SK-N-MC (cell line): ENCODE results near the gene WASHC4.
"Not testable (repeated sequence)": the region's sequence is repeated elsewhere in the genome, so short reads cannot be mapped to it uniquely, and the experiment has no call there.

Experiments
- DNase-seq: peaks from one replicate; pipeline ENCODE4 v3.0.0-alpha.2; 2011; ENCODE audit warnings: low read depth, low spot score
- H3K27ac ChIP-seq: fragments of 200-600 bp; sonication (generic); 2 replicates; pipeline ENCODE4 v1.5.1; 2016; ENCODE audit warnings: mixed run types
- H3K36me3 ChIP-seq: fragments of 200-600 bp; sonication (generic); 2 replicates; pipeline ENCODE4 v1.6.1; 2017; ENCODE audit warnings: antibody characterized with exemption, low read length, mixed read lengths; ENCODE audit not compliant: insufficient read depth
- H3K4me3 ChIP-seq: fragments of 200-600 bp; sonication (generic); 2 replicates; pipeline ENCODE4 v1.5.1; 2016
- H3K9ac ChIP-seq: fragments of 200-600 bp; sonication (generic); 2 replicates; pipeline ENCODE4 v1.8.0; 2017; ENCODE audit warnings: mixed run types, mixed read lengths; ENCODE audit not compliant: insufficient read length
- H3K9me3 ChIP-seq: fragments of 200-600 bp; sonication (generic); 2 replicates; pipeline ENCODE4 v1.6.1; 2017; ENCODE audit warnings: low read depth, mild to moderate bottlenecking, antibody characterized with exemption, low read length, moderate library complexity, mixed read lengths
- EZH2 ChIP-seq: fragments of 200-600 bp; sonication (generic); IDR thresholded peaks from one replicate; pipeline ENCODE4 v1.6.1; 2017; ENCODE audit warnings: antibody characterized with exemption
- FOXP2 ChIP-seq: optimal IDR thresholded peaks from 2 replicates; pipeline ENCODE3; 2011; ENCODE audit warnings: mild to moderate bottlenecking, moderate library complexity; ENCODE audit not compliant: insufficient read depth; ENCODE audit errors: extremely low read length, control extremely low read depth
- POLR2AphosphoS5 ChIP-seq: IDR thresholded peaks from 2 replicates; pipeline ENCODE4 v1.6.1; 2012; ENCODE audit warnings: mild to moderate bottlenecking, low read depth, low read length, borderline replicate concordance

The WASHC4 gene

GRCh38 chr12:105177208-105177607 lies 69.7 kb downstream of the WASHC4 start:
- no peak overlapping the region for H3K9ac ChIP-seq
- no peaks in the 10 kb centered on the region for H3K9me3 ChIP-seq
- no peak overlapping the region for H3K27ac ChIP-seq
- DNase-seq: no peak
- TF ChIP-seq FOXP2 (no peak), EZH2 (no peak), POLR2AphosphoS5 (no peak)
- H3K36me3 ChIP-seq: peaks cover 43% of the 10 kb centered on the region
- H3K4me3 ChIP-seq: no peak overlapping the region

- peaks cover 36% of the 10 kb centered on the region for H3K36me3 ChIP-seq
These were observed 71.6 kb downstream of the WASHC4 start for GRCh38 chr12:105179114-105179513.

GRCh38 chr12:105183406-105183805 lies 75.9 kb downstream of the WASHC4 start:
- H3K9ac ChIP-seq, H3K27ac ChIP-seq, H3K4me3 ChIP-seq, H3K9me3 ChIP-seq, DNase-seq: not testable (repeated sequence)
- H3K36me3 ChIP-seq: peaks cover 41% of the 10 kb centered on the region

More at GRCh38 chr12:105179114-105179513, 71.6 kb downstream of the WASHC4 start:
- not testable (repeated sequence) for H3K4me3 ChIP-seq, H3K27ac ChIP-seq, H3K9ac ChIP-seq, DNase-seq, H3K9me3 ChIP-seq

- not testable (repeated sequence) for H3K9me3 ChIP-seq, H3K27ac ChIP-seq, H3K9ac ChIP-seq, DNase-seq, H3K4me3 ChIP-seq
- peaks cover 45% of the 10 kb centered on the region for H3K36me3 ChIP-seq
These were observed 76.4 kb downstream of the WASHC4 start for GRCh38 chr12:105183976-105184375.

GRCh38 chr12:105189293-105189692 lies 81.8 kb downstream of the WASHC4 start:
- Histone ChIP-seq H3K36me3 (peaks cover 64% of the 10 kb centered on the region), H3K9ac (no peak overlapping the region), H3K4me3 (no peak overlapping the region), H3K27ac (no peak overlapping the region; the same call in 1 of the 2 replicates), H3K9me3 (no peaks in the 10 kb centered on the region)
- no peak for DNase-seq
- TF ChIP-seq POLR2AphosphoS5: no peak
- TF ChIP-seq FOXP2: no peak
- TF ChIP-seq EZH2: no peak

- no peak for DNase-seq
- H3K36me3 ChIP-seq: peaks cover 63% of the 10 kb centered on the region
- no peak for TF ChIP-seq EZH2
- no peak for TF ChIP-seq POLR2AphosphoS5
- no peak for TF ChIP-seq FOXP2
- H3K9ac ChIP-seq: no peak overlapping the region
- H3K4me3 ChIP-seq: no peak overlapping the region
- no peak overlapping the region for H3K27ac ChIP-seq
- no peaks in the 10 kb centered on the region for H3K9me3 ChIP-seq
These were observed 83.0 kb downstream of the WASHC4 start for GRCh38 chr12:105190530-105190929.

GRCh38 chr12:105192624-105193225 lies 85.2 kb downstream of the WASHC4 start:
- Histone ChIP-seq H3K9ac (no peak overlapping the region), H3K36me3 (peaks cover 45% of the 10 kb centered on the region), H3K9me3 (no peaks in the 10 kb centered on the region), H3K4me3 (no peak overlapping the region), H3K27ac (no peak overlapping the region)
- DNase-seq: no peak
- no peak for TF ChIP-seq FOXP2
- no peak for TF ChIP-seq POLR2AphosphoS5
- no peak for TF ChIP-seq EZH2

GRCh38 chr12:105194947-105195346 lies 87.4 kb downstream of the WASHC4 start:
- Histone ChIP-seq H3K9me3 (no peaks in the 10 kb centered on the region), H3K36me3 (peaks cover 27% of the 10 kb centered on the region), H3K27ac (no peak overlapping the region), H3K4me3 (no peak overlapping the region), H3K9ac (no peak overlapping the region)
- no peak for TF ChIP-seq FOXP2
- TF ChIP-seq POLR2AphosphoS5: no peak
- no peak for TF ChIP-seq EZH2
- DNase-seq: no peak

- H3K9ac ChIP-seq: no peak overlapping the region
- peaks cover 17% of the 10 kb centered on the region for H3K36me3 ChIP-seq
- no peak overlapping the region for H3K4me3 ChIP-seq
- no peak for DNase-seq
- no peaks in the 10 kb centered on the region for H3K9me3 ChIP-seq
- TF ChIP-seq POLR2AphosphoS5 (no peak), FOXP2 (no peak), EZH2 (no peak)
- H3K27ac ChIP-seq: no peak overlapping the region
These were observed 88.6 kb downstream of the WASHC4 start for GRCh38 chr12:105196090-105196489.

GRCh38 chr12:105198961-105199360 lies 91.4 kb downstream of the WASHC4 start:
- TF ChIP-seq POLR2AphosphoS5 (no peak), EZH2 (no peak), FOXP2 (no peak)
- Histone ChIP-seq H3K4me3 (no peak overlapping the region), H3K36me3 (peaks cover 11% of the 10 kb centered on the region), H3K9me3 (no peaks in the 10 kb centered on the region), H3K9ac (no peak overlapping the region), H3K27ac (no peak overlapping the region)
- DNase-seq: no peak
